PC-9 (cell line): ENCODE data around the gene HOXB5.

ENCODE experiments used
- CTCF ChIP-seq: fragments of 200-600 bp; sonication (generic); conservative IDR thresholded peaks from 2 replicates; pipeline ENCODE4 v1.6.1; 2017; ENCODE audit warnings: mixed run types, antibody characterized with exemption, mild to moderate bottlenecking, moderate library complexity
- EZH2 ChIP-seq: fragments of 200-600 bp; sonication (generic); IDR thresholded peaks from 2 replicates; pipeline ENCODE4 v1.8.0; 2017; ENCODE audit warnings: antibody characterized with exemption, low read depth

- TF ChIP-seq CTCF (no peak), EZH2 (no peak)
Measured at GRCh38 chr17:48611681-48612455, 18.3 kb upstream of the HOXB5 start.
